Esophagus squamous epithelium (tissue), 5 donors: ENCODE measurements around the gene CCL25. TPM values are rescaled to one million over a fixed set of nuclear protein-coding genes. Genes with fewer than 3 reads are reported as not detected.

Experiments
- DNase-seq: peaks from one replicate; lab custom pipeline; 2025; lab: John Stamatoyannopoulos, UW
- H3K27ac ChIP-seq, 4 donors: fragments of 200-600 bp; sonication (generic); one replicate each; pipeline ENCODE4 v1.5.1; 2016 to 2019; ENCODE audit warnings: mild to moderate bottlenecking in 1 of 4
- H3K27me3 ChIP-seq, 4 donors: fragments of 200-600 bp; sonication (generic); 1 replicate in 3 of 4; 2 replicates in 1 of 4; pipeline versions ENCODE4 v1.5.1 to v1.6.0; 2017 to 2021; ENCODE audit warnings: antibody characterized with exemption in 1 of 4
- H3K36me3 ChIP-seq, 3 donors: fragments of 200-600 bp; sonication (generic); one replicate each; pipeline ENCODE4 v1.5.1; 2016 to 2019
- H3K4me1 ChIP-seq, 3 donors: fragments of 200-600 bp; sonication (generic); one replicate each; pipeline ENCODE4 v1.5.1; 2017 to 2019
- H3K4me3 ChIP-seq, 4 donors: fragments of 200-600 bp; sonication (generic); 1 replicate in 3 of 4; 2 replicates in 1 of 4; pipeline ENCODE4 v1.5.1; 2016 to 2019; ENCODE audit warnings: mild to moderate bottlenecking in 2 of 4, moderate library complexity in 1 of 4
- H3K9me3 ChIP-seq, 3 donors: fragments of 200-600 bp; sonication (generic); one replicate each; pipeline ENCODE4 v1.5.1; 2016 to 2019
- CTCF ChIP-seq, 6 experiments: fragments of 450-650 bp in 4 of 6; fragments of 200-600 bp in 2 of 6; sonication (generic) in 2 of 6; IDR thresholded peaks; one replicate each; pipeline ENCODE4 v1.5.1; 2016 to 2019; ENCODE audit warnings: antibody characterized with exemption in 6 of 6, mild to moderate bottlenecking in 4 of 6, moderate library complexity in 4 of 6
- POLR2A ChIP-seq, 4 donors: fragments of 450-650 bp; IDR thresholded peaks; one replicate each; pipeline ENCODE4 v1.6.1; 2017; ENCODE audit warnings: antibody characterized with exemption in 4 of 4, mild to moderate bottlenecking in 4 of 4, moderate library complexity in 3 of 4
- WGBS, 2 donors: methylation state at CpG; one replicate each; pipeline ENCODE4 v1.1.5; 2018; 5-methylcytosine and 5-hydroxymethylcytosine counted together
- intact Hi-C: fragments of 100-400 bp; cut with DNase I; formaldehyde crosslinking; loops from one replicate; pipeline ENCODE4 v1.15.0; 2022
- total RNA-seq, 4 donors: library from RNA; depleted of rRNA; stranded (reverse); fragments of >200 nt; gene quantifications; one replicate each; pipeline ENCODE4 v1.1.0, GENCODE V29; 2016
- donor health status: DM: yes; HTN: yes; CAD: no.

Gene CCL25
- total RNA-seq: not detected

GRCh38 chr19:8052464-8052859 is at the start of gene CCL25:
Gene CCL25 (plus strand): TSS chr19:8052760. CDS start chr19:8053050, 290 bp downstream.
- no peak for TF ChIP-seq CTCF (IDR thresholded peaks at IDR 0.05)
- TF ChIP-seq POLR2A (IDR thresholded peaks at IDR 0.05): no peak
- 63 to 74% methylated on average over 5 to 7 of the region's 7 CpGs for WGBS, 2 donors
- Histone ChIP-seq H3K4me1 (peaks cover 8 to 11% (median 11%) of the 10 kb centered on the region in 3 donors), H3K9me3 (no peaks in the 10 kb centered on the region), H3K27ac (no peak within 1 kb of the TSS), H3K36me3 (no peaks in the 10 kb centered on the region), H3K4me3 (no peak within 1 kb of the TSS), H3K27me3 (peaks cover 0 to 18% (median 0%) of the 10 kb centered on the region in 4 donors)
- intact Hi-C loops: no loop called here
- DNase-seq: no peak

GRCh38 chr19:8004001-8004400 is 48.6 kb upstream of the CCL25 start:
- WGBS, 2 donors: 46 to 51% methylated on average over 6 of the region's 6 CpGs
- H3K4me3 ChIP-seq: peak overlapping the region; percentile 72 to 94 (median 87)
- DNase-seq: no peak
- H3K27ac ChIP-seq: peak overlapping the region in 1 of 4 donors; percentile 94
- H3K36me3 ChIP-seq: peaks cover 0 to 23% (median 0%) of the 10 kb centered on the region in 3 donors
- intact Hi-C loops: no loop called here
- no peak for TF ChIP-seq POLR2A (IDR thresholded peaks at IDR 0.05)
- TF ChIP-seq CTCF (IDR thresholded peaks at IDR 0.05): no peak
- H3K27me3 ChIP-seq: no peaks in the 10 kb centered on the region
- no peaks in the 10 kb centered on the region for H3K9me3 ChIP-seq
- H3K4me1 ChIP-seq: peaks cover 27 to 68% (median 45%) of the 10 kb centered on the region in 3 donors

- intact Hi-C loops: no loop called here
- peak overlapping the region; percentile 83 to 95 (median 91) for H3K27ac ChIP-seq
- H3K4me3 ChIP-seq: peak overlapping the region; percentile 72 to 94 (median 87)
- TF ChIP-seq POLR2A (IDR thresholded peaks at IDR 0.05) (no peak), CTCF (IDR thresholded peaks at IDR 0.05) (no peak)
- WGBS, 2 donors: 0% methylated on average over 15 of the region's 74 CpGs
- peaks cover 27 to 59% (median 45%) of the 10 kb centered on the region in 3 donors for H3K4me1 ChIP-seq
- no peak for DNase-seq
- no peaks in the 10 kb centered on the region for H3K9me3 ChIP-seq
- H3K36me3 ChIP-seq: peaks cover 0 to 16% (median 0%) of the 10 kb centered on the region in 3 donors
- no peaks in the 10 kb centered on the region for H3K27me3 ChIP-seq
Observed at GRCh38 chr19:8004723-8005513, 47.6 kb upstream of the CCL25 start.

GRCh38 chr19:8005534-8006256 is 46.9 kb upstream of the CCL25 start, which contains the start of gene ELAVL1:
Gene ELAVL1 (minus strand): TSS chr19:8005641. CDS start chr19:7991815, 13,826 bp downstream.
- intact Hi-C loops: no loop called here
- Histone ChIP-seq H3K27ac (peak within 1 kb of the TSS; percentile 87 to 95 (median 91)), H3K36me3 (peaks cover 0 to 9% (median 0%) of the 10 kb centered on the region in 3 donors), H3K9me3 (no peaks in the 10 kb centered on the region), H3K4me3 (peak within 1 kb of the TSS; percentile 72 to 94 (median 87)), H3K4me1 (peaks cover 27 to 51% (median 39%) of the 10 kb centered on the region in 3 donors), H3K27me3 (no peaks in the 10 kb centered on the region)
- 0 to 1% methylated on average over 6 to 20 of the region's 98 CpGs for WGBS, 2 donors
- TF ChIP-seq CTCF (IDR thresholded peaks at IDR 0.05) (peak in 1 of 6 experiments; percentile 31), POLR2A (IDR thresholded peaks at IDR 0.05) (peak in 2 of 4 donors; percentile 28 to 48)
- peak; percentile 33 for DNase-seq
